ENCODE measurements around the gene GNA14.
A peak's percentile ranks its signal among the peaks of the same experiment; 100 is the strongest.
"Not testable (repeated sequence)": the region's sequence is repeated elsewhere in the genome, so short reads cannot be mapped to it uniquely, and the experiment has no call there.

Gene GNA14

DNA sequence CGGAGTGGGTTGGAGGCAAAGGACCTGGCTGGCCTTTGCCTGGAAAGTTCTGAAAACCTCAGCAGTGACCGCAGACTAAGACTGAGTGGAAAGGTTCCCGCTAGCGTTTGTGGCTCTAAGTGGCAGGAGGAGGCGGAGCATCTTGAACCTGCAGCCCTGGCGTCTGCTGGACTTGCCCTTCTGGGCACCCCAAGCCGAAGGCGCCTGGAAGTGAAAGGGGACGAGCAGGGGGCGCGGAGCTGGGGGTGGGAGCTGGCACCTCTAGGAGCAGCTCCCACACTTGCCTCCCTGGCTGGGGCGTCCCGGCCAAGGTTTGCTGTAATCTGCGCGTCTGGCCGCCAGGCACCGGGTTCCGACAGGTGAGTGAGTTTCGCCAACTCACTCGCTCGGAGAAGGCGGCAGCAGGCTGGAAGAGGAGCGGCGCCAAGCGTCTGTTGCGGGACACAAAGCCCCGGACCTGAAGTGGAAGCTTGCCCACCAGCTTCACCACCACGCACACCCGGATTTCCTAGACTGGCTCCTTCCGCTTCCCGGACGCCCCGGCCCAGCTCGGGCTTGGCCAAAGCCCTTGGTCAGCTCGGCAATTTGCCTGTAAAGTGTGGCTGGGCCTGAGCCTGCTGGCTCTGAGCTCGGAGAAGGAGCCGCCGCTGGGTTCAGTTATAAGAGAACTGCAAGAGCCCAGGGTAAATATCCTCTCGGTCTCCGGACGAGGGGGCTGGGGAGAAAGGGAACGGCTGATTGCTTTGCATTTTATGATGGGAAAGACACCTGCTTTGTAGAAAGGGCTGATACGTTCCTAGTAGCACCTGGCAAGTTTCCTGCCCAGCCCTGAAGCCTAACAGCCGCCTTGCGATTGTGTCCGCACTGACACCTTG, at the start of gene GNA14:
Gene GNA14, minus strand, starts transcription at position 89 of the 875 bp plus-strand sequence. CDS start 529 bp downstream, outside the sequence.
- peak; percentile 11 for DNase-seq

DNA sequence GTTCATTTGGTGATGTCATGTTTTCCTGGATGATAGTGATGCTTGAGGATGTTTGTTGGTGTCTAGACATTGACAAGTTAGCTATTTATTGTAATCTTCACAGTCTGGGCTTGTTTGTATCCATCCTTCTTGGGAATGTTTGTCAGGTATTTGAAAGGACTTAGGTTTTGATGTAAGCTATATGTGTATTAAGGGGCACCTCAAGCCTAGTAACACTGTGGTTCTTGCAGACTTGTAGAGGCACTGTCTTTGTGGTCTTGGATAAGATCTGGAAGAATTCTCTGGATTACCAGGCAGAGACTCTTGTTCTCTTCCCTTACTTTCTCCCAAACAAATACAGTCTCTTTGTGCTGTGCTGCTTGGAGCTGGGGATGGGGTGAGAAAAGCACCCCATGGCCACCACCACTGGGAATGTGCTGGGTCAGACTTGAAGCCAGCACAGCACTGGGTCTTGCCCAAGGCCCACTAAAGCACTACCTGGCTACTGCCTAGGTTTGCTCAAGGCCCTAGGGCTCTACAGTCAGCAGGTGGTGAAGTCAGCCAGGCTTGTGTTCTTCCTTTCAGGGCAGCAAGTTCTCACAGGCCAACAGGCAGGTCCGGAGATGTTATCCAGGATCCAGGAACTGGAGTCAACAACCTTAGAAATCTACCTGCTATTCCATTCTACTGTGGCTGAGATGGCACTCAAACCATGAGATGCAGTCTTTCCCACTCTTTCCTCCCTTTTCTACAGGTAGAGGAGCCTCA, 49.3 kb upstream of the GNA14 start:
- DNase-seq: no peak

DNA sequence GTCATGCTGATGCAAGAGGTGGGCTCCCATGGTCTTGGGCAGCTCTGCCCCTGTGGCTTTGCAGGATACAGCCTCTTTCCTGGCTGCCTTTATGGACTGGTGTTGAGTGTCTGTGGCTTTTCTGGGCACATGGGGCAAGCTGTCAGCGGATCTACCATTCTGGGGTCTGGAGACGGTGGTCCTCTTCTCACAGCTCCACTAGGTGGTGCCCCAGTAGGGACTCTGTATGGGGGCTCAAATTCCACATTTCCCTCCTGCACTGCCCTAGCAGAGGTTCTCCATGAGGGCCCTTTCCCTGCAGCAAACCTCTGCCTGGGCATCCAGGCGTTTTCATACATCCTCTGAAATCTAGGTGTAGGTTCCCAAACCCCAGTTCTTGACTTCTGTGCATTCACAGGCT, 42.6 kb upstream of the GNA14 start:
- not testable (repeated sequence) for DNase-seq

DNA sequence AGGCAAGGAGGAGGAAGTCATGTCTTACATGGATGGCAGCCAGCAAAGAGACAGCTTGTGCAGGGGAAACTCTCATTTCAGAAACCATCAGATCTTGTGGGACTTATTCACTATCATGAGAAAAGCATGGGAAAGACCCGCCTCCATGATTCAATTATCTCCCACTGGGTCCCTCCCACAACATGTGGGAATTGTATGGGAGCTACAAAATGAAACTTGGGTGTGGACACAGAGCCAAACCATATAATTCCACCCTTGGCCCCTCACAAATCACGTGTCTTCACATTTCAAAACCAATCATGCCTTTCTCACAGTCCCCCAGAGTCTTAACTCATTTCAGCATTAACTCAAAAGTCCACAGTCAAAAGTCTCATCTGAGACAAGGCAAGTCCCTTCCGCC, 42.0 kb upstream of the GNA14 start:
- DNase-seq: not testable (repeated sequence)

DNA sequence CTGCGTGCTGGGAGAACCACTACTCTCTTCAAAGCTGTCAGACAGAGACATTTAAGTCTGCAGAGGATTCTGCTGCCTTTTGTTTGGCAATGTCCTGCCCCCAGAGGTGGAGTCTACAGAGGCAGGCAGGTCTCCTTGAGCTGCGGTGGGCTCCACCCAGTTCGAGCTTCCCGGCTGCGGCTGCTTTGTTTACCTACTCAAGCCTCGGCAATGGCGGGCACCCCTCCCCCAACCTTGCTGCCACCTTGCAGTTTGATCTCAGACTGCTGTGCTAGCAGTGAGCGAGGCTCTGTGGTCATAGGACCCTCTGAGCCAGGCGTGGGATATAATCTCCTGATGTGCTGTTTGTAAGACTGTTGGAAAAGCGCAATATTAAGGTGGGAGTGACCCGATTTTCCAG, 39.6 kb upstream of the GNA14 start:
- DNase-seq: not testable (repeated sequence)

DNA sequence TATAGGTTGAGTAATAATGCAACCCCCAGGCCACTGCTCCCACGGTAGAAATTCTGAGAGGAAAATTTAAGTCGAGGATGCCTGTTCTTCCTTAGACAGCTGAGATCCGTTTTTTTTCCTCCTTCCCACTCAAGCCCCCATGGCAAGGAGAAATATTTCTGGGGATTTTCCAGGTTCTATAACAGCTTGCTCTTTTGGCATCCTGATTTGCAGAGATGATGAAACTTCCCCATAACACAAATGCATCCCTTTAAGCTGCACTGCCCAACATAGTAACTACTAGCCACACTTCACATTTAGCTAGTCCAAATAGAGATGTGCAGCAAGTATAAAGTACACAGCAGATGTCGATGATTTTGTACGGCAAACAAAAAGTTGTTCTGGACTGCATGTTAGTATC, 32.5 kb upstream of the GNA14 start:
- DNase-seq: no peak

DNA sequence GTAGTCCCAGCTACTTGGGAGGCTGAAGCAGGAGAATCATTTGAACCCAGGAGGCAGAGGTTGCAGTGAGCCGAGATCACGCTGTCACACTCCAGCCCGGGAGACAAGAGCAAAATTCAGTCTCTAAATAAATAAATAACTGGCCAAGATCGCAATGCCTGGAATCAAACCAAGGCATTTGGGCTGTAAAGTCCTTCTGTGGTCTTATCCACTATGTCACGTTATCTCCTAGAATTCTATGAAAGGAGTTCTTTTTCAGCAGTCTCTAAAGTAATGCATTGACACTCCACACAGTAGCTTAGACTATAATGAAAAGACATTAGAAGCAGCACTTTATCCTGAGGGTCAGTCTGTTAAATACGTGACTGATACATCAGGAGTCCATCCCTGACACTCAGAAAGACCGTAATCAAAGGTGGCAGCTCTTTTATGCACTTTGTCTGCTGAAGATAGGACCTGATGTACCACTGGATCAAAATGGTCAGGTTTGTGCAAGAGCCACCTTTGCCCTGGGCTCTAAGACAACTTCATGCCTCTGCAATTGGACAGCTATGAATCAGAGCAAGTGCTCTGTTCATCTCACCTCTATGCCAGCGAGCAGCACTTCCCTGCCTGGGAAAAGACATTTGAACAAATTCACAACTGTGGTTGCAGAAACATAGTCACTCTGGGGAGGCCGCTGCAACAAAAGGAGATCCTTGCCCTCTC, 31.7 kb upstream of the GNA14 start:
- no peak for DNase-seq

DNA sequence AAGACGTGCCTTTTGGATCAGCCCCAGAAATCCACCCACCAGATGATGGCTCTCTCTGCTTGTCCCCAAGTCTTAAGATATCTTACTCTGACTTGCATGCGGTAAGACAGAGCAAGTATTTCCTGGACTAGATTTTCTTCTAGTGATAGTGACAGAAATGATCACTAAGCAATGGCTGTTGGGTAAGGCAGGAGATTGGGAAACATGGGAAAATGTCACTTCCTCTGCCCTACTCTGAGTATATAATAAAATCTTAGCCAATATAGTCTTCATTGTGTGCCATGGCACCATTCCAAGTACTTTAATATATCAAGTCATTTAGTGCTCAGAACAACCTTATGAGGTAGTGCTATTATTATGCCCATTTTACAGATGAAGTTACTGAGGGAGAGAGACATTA, 31.0 kb upstream of the GNA14 start:
- DNase-seq: no peak

DNA sequence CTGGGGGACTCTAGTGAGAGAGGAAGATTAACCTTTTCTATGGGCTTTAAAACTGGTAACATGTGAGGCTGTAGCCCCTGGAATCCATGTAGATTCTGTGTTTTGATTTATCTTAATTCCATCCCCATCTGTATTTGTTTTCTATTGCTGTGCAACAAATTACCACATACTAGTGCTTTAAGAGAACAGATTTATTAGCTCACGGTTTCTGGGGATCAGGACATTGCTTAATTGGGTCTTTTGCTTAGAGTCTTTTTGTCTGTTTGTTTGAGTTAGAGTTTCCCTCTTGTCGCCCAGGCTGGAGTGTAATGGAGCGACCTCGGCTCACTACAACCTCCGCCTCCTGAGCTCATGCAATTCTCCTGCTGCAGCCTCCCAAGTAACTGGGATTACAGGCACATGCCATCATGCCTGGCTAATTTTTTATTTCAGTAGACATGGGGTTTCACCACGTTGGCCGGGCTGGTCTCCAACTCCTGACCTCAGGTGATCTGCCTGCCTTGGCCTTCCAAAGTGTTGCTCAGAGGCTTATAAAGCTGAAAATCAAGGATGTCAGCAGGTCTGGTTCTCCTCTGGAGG, 29.9 kb upstream of the GNA14 start:
- no peak for DNase-seq

DNA sequence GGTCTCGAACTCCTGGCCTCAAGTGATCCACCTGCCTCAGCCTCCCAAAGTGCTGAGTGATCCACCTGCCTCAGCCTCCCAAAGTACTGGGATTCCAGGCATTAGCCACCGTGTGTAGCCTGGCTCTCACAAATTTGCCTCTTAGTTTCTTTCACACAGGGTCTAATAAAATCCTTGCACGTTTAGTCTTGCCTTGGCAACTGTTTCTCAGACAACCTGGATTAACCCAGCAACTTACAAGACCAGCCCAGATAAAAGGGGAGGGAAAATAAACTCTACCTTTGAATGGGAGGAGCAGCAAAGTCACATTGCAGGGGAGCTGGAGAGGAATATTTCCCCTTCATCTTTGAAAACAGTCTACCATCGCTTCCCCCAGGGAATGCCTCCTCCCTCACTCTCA, 29.3 kb upstream of the GNA14 start:
- DNase-seq: no peak

DNA sequence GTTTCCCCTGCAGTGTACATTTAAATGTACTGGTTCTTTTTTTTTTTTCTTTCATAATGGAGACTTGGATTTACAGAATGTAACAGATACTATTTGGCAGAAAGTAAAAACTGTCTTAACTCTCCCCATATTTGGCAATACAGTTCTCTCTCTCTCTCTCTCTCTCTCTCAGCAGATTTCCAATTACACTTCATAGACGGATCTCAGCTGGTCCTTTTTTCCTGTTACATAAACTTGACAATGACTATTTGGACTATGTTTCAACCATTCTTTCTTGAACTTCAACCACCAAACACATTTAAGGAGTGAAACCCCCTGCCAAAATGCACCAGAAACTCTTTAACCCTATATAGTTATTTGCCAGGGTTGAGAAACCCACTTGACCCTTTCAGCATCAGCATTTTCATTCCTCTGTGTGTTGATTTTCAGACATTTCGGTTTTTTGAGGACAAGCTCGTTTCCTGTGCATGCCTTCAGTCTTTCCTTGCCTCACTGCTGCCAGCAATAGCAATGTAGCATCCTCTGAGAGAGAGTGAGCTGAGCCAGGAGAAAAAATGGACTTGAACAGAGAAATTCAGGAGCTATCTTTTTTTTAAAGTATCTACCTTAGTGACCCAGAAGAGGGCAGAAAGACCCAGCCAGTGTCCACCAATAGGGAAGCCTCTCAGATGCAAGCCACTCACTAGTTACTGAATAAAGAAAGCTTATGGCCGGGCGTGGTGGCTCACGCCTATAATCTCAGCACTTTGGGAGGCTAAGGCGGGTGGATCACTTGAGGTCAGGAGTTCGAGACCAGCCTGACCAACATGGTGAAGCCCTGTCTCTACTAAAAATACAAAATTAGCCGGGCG, 26.0 kb upstream of the GNA14 start:
- no peak for DNase-seq

DNA sequence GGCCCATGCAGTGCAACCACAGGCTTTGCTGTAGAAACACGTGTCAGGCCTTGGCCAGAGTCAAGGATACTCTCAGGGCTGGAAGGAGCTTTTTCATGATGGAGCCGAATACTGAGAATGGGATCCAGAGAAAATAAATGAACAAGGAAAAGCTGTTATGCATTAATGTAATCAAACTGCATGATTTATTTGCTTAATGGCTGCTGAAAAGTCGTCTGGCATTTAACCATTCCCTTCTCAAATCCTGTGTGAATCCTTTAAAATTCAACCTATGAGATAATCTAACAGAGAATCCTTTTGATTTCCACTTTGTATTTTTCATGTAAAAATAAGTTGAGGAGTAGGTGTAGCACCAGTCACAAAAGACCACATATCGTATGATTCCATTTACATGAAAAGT, 24.1 kb upstream of the GNA14 start:
- DNase-seq: no peak

DNA sequence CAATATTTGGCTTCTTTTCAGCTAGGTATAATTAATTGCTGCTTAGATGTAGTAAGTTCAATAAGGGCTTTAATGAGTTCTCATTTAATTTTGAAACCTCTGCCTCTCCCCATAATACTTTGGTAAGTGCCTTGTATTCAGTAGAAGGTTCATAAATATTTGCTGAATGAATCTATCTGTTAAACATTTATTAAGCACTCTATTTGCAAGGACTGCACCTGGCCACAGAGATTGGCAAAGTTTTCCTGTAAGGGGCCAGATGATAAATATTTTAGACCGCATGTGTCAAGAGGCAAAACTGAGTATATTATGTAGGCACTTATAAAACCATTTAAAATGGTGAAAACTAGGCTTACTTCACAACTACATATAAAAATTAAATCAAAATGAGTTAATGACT, 19.0 kb upstream of the GNA14 start:
- DNase-seq: no peak

DNA sequence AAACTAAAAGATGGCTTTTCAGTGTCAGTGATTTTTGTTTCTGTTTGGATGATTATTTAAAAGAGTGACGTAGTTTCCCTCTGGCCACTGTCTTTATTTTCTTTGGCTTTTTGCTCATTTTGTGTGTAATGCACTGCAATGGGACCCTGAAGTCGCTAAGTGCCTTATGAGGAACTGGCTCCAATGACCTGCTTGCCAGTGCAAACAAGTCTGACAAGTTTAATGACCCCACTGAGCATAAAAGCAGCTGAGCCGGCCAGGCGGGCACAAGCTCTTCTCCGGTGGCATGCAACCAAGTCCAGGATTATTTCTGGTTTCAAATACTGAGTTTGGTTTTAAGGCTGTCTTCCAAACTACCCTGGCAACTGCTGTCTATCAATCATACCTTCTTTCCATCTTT, 15.6 kb upstream of the GNA14 start:
- DNase-seq: no peak

DNA sequence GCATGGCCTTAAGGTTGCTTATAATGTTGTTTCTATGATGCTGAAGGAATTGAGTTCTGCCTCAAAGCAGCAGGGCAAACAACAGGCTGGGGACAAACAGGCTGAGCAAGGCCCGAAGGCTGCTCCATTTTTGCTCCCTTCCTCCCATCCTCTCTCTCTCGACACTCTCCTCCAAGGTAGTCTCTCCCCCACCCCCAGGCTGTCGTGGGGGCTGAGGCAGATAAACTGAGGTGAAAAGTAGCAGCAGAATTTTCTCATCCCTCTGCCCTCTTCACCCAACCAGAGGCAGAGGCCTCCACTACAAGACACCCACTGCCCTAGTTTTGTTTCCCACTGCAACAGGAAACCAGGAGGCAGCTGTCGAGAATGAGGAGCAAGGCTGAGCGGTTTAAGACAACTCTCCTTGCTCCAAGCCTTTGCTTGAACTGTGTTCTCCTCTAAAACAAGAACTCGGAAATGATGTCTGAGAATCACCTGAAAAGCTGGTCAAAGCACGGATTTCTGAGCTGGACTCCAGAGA, 13.5 kb upstream of the GNA14 start:
- DNase-seq: no peak

DNA sequence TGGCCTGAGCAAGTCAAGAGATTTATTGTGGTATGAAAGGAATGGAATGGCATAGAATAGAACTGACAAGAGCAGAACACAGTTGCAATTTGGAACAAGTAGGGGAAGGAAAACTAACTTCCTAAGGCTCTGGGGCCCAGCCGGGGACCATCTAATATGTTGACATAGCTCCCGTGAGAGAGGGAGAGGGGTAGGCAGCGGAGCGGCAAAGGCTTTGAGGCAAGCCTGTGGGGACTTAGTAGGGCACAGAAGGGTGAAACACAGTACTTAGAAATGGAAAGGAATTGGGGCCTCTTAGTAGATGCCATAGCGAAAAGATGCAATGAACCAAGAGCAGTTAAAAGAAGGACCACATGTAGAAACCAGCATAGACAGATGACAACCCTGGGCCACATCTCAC, 11.8 kb upstream of the GNA14 start:
- DNase-seq: no peak

DNA sequence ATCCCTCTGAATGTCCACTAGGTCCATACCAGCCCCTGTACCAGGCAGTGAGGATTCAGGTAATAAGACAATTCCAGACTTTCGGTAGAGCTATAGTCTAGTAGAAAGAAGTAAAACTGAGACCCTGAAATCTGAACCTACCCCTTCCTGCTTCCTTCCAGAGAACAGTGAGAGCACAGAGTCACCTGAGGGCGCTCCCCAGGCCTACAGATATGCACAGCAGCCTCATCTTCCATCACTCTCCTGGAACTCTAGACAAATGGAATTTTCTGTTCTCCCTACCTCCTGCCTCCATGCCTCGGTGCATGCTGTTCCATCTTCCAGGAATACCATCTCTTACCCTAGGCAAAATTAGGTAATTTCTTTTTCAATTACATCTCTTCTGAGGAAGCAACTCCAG, 3.1 kb upstream of the GNA14 start:
- no peak for DNase-seq

DNA sequence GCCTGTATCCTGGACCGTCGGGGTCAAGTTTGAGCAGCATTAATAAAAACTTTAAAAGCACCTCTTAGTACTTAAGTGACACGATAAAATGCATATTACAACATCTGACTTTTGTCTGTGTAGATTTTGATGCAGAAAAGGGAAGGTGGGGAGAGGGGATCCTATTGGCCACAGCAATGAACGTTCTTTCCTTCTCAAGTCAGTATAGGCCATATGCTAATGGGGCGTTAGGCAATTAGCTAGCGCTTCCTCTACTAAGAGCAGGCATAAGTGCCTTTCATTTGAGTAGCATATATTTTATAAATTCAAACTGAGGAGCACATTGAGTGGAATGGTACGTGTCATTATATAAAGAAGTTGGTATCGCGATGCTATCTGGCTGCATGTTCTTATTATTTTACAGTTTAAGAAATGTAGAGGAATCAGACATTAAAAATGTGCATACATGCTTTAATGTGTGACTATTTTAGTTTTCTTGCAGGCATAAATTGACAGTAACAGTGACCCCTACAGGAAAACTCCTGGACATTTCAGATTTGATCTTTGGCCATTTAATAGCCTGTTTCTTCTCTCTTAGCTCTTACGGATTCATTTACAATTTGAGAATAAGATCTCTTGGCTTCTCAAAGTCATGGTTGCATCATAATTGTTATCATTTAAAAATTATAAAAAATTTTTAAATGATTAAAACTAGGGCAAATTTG, 1.1 kb upstream of the GNA14 start:
- DNase-seq: no peak

DNA sequence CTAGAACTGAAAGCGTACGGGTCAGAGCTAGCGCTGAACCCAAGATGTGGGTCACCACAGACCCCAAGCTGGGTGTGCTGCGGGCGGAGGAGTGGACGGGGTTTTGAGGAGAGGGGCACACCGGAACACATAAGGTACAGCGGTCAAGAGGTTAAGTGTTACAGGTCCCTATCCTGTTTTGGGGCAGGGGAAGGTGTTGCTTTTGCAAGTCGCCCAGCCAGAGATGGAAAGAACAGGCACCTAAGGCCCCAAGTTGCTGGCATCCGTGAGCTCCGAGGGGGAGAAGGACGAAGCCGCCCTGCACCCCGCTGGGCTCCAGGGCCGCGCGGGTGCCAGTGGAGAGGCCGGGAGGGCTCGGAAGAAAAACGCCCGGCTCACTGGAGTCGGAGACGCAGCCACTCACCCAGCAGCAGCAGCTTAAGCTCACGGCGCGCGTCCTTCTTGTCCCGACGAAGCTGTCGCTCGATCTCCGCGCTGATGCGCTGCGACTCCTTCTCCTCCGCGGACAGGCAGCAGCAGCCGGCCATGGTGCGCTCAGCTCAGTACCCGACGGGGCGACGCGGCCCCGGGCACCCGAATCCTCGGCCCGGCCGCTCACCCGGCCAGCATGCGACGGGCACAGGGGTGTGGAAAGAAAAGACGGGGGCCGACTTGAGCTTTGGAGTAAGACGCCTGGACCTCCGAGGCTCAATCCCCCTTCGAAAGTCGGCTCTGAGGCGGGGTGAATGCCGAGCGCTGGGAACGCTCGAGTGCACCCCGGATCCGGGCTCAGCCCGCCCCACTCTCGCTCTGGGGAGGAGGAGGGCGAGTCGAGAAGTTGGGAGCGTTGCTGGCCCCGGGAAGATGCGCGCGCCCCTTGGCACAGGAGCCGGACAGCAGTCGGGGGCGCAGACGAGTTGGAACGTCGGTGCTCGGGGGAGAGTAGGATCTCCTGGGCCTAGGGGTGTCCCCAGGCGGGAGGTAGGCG, 572 bp downstream of the GNA14 start:
- no peak for DNase-seq

DNA sequence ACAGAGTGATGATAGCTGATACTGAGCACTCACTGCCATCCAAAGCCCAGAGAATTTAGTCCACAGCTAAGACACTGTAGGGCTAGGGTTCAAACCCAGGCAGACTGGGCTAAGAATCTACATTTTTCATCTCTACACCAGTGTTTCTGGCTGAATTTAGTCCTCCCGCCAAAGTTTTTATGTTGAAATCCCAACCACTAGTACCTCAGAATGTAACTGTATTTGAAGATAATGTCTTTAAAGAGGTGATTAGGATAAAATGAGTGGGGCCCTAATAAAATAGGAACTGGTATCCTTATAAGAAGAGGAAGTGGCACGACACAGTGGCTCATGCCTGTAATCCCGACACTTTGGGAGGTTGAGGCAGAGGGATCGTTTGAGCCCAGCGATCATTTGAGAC, 4.3 kb downstream of the GNA14 start:
- DNase-seq: no peak

All from NCI-H2107 (cell line).